ENCODE measurements around the gene ATP5F1C. TPM values are rescaled to one million over a fixed set of nuclear protein-coding genes. Genes with fewer than 3 reads are reported as not detected.

Gene ATP5F1C
- total and polyA plus RNA-seq, 10 of the 15 experiments (the other 5 are each of a cell fraction or from before 2014, with no cell fraction given), result 307 to 978 (median 454) TPM

GRCh38 chr10:7818295-7819120, 30.5 kb downstream of the ATP5F1C start, which contains the start of gene TAF3 (continued):
- TF ChIP-seq ZNF207 (IDR thresholded peaks at IDR 0.05; ENCODE audit: borderline replicate concordance), result peak; percentile 80; the same call in 1 of the 2 replicates
- no peak for TF ChIP-seq USF2 (IDR thresholded peaks at IDR 0.05; ENCODE audit: borderline replicate concordance, low read depth, low read length)
- TF ChIP-seq EZH2 (IDR thresholded peaks at IDR 0.05; ENCODE audit: borderline replicate concordance, control insufficient read depth, low read depth, low read length), result no peak
- no peak for TF ChIP-seq SMAD1 (IDR thresholded peaks at IDR 0.05; ENCODE audit: low read depth, partially characterized antibody)
- TF ChIP-seq, protein P1, sequence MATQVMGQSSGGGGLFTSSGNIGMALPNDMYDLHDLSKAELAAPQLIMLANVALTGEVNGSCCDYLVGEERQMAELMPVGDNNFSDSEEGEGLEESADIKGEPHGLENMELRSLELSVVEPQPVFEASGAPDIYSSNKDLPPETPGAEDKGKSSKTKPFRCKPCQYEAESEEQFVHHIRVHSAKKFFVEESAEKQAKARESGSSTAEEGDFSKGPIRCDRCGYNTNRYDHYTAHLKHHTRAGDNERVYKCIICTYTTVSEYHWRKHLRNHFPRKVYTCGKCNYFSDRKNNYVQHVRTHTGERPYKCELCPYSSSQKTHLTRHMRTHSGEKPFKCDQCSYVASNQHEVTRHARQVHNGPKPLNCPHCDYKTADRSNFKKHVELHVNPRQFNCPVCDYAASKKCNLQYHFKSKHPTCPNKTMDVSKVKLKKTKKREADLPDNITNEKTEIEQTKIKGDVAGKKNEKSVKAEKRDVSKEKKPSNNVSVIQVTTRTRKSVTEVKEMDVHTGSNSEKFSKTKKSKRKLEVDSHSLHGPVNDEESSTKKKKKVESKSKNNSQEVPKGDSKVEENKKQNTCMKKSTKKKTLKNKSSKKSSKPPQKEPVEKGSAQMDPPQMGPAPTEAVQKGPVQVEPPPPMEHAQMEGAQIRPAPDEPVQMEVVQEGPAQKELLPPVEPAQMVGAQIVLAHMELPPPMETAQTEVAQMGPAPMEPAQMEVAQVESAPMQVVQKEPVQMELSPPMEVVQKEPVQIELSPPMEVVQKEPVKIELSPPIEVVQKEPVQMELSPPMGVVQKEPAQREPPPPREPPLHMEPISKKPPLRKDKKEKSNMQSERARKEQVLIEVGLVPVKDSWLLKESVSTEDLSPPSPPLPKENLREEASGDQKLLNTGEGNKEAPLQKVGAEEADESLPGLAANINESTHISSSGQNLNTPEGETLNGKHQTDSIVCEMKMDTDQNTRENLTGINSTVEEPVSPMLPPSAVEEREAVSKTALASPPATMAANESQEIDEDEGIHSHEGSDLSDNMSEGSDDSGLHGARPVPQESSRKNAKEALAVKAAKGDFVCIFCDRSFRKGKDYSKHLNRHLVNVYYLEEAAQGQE (IDR thresholded peaks at IDR 0.05; ENCODE audit: low read depth, low read length), result no peak
- peak; percentile 68 for TF ChIP-seq NKRF (conservative IDR thresholded peaks at IDR 0.05)
- no peak for TF ChIP-seq NR2F1 (conservative IDR thresholded peaks at IDR 0.05)
- TF ChIP-seq PAX5 (IDR thresholded peaks at IDR 0.05; ENCODE audit: borderline replicate concordance, low read depth, low read length), result peak; percentile 37; the same call in 1 of the 2 replicates
- TF ChIP-seq, protein P2, sequence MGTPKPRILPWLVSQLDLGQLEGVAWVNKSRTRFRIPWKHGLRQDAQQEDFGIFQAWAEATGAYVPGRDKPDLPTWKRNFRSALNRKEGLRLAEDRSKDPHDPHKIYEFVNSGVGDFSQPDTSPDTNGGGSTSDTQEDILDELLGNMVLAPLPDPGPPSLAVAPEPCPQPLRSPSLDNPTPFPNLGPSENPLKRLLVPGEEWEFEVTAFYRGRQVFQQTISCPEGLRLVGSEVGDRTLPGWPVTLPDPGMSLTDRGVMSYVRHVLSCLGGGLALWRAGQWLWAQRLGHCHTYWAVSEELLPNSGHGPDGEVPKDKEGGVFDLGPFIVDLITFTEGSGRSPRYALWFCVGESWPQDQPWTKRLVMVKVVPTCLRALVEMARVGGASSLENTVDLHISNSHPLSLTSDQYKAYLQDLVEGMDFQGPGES (IDR thresholded peaks at IDR 0.05), result no peak
- 0 out of 2 replicates have a peak, but pooled peaks have one; percentile 6 for TF ChIP-seq FOXK2 (IDR thresholded peaks at IDR 0.05)
- TF ChIP-seq RAD51 (IDR thresholded peaks at IDR 0.05), result no peak
- TF ChIP-seq RB1 (IDR thresholded peaks at IDR 0.05; ENCODE audit: borderline replicate concordance), result peak; percentile 84; the same call in 1 of the 2 replicates
- TF ChIP-seq, protein P3, sequence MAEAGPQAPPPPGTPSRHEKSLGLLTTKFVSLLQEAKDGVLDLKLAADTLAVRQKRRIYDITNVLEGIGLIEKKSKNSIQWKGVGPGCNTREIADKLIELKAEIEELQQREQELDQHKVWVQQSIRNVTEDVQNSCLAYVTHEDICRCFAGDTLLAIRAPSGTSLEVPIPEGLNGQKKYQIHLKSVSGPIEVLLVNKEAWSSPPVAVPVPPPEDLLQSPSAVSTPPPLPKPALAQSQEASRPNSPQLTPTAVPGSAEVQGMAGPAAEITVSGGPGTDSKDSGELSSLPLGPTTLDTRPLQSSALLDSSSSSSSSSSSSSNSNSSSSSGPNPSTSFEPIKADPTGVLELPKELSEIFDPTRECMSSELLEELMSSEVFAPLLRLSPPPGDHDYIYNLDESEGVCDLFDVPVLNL (IDR thresholded peaks at IDR 0.05; ENCODE audit: low read depth, low read length), result no peak
- TF ChIP-seq DPF2 (IDR thresholded peaks at IDR 0.05), result peak; percentile 52; the same call in 1 of the 2 replicates
- TF ChIP-seq CHD2 (IDR thresholded peaks at IDR 0.05; ENCODE audit: borderline replicate concordance, low read depth, low read length), result peak; percentile 78
- TF ChIP-seq, protein P4, sequence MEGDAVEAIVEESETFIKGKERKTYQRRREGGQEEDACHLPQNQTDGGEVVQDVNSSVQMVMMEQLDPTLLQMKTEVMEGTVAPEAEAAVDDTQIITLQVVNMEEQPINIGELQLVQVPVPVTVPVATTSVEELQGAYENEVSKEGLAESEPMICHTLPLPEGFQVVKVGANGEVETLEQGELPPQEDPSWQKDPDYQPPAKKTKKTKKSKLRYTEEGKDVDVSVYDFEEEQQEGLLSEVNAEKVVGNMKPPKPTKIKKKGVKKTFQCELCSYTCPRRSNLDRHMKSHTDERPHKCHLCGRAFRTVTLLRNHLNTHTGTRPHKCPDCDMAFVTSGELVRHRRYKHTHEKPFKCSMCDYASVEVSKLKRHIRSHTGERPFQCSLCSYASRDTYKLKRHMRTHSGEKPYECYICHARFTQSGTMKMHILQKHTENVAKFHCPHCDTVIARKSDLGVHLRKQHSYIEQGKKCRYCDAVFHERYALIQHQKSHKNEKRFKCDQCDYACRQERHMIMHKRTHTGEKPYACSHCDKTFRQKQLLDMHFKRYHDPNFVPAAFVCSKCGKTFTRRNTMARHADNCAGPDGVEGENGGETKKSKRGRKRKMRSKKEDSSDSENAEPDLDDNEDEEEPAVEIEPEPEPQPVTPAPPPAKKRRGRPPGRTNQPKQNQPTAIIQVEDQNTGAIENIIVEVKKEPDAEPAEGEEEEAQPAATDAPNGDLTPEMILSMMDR (IDR thresholded peaks at IDR 0.05 in 2 of 3, conservative IDR thresholded peaks at IDR 0.05 in 1 of 3; ENCODE audit: control insufficient read depth in 2 of 3, extremely low read depth in 1 of 3, insufficient read depth in 1 of 3, low read depth in 3 of 3, low read length in 3 of 3), result no peak
- no peak for TF ChIP-seq MEF2B (IDR thresholded peaks at IDR 0.05; ENCODE audit: partially characterized antibody, poor library complexity, severe bottlenecking)
